Measurements from ENCODE around the gene ZNF33B.

GRCh38 chr10:42609872-42610271 is 28.5 kb downstream of the ZNF33B start:
- TF ChIP-seq CTCF (IDR thresholded peaks at IDR 0.05) (no peak), POLR2A (IDR thresholded peaks at IDR 0.05) (no peak)

All from uterus (tissue), 2 donors.